ENCODE measurements around the gene WNT7B. TPM values are rescaled to one million over a fixed set of nuclear protein-coding genes. Genes with fewer than 3 reads are reported as not detected.

Gene WNT7B
- total RNA-seq, 6 experiments from 2014 or later, result 0.07 to 0.14 (median 0.09) TPM; not detected in 1

GRCh38 chr22:45905326-45905923, 71.5 kb downstream of the WNT7B start:
- no peaks in the 10 kb centered on the region for H3K9me3 Mint-ChIP-seq
- DNase-seq, result no peak
- no peak overlapping the region for H3K4me3 Mint-ChIP-seq
- H3K4me1 Mint-ChIP-seq (ENCODE audit: low read depth), result peaks cover 11% of the 10 kb centered on the region
- H3K36me3 Mint-ChIP-seq (ENCODE audit: low read depth), result no peaks in the 10 kb centered on the region
- no peak for TF ChIP-seq CTCF (IDR thresholded peaks at IDR 0.05)
- H3K27ac Mint-ChIP-seq, result no peak overlapping the region
- H3K27me3 Mint-ChIP-seq (ENCODE audit: insufficient read depth), result peaks cover 11% of the 10 kb centered on the region

- no peaks in the 10 kb centered on the region for H3K9me3 Mint-ChIP-seq
- H3K36me3 Mint-ChIP-seq (ENCODE audit: low read depth), result no peaks in the 10 kb centered on the region
- H3K4me1 Mint-ChIP-seq (ENCODE audit: low read depth), result peaks cover 11% of the 10 kb centered on the region
- no peak for TF ChIP-seq CTCF (IDR thresholded peaks at IDR 0.05)
- no peak overlapping the region for H3K4me3 Mint-ChIP-seq
- no peak overlapping the region for H3K27ac Mint-ChIP-seq
- peaks cover 11% of the 10 kb centered on the region for H3K27me3 Mint-ChIP-seq (ENCODE audit: insufficient read depth)
- no peak for DNase-seq
Observed at GRCh38 chr22:45904236-45904635, 72.7 kb downstream of the WNT7B start.

GRCh38 chr22:45903355-45904135, 73.4 kb downstream of the WNT7B start:
- Mint-ChIP-seq H3K27me3 (ENCODE audit: insufficient read depth) (peaks cover 16% of the 10 kb centered on the region), H3K4me3 (no peak overlapping the region; the same call in 1 of the 2 replicates), H3K27ac (no peak overlapping the region), H3K4me1 (ENCODE audit: low read depth) (peaks cover 11% of the 10 kb centered on the region), H3K9me3 (no peaks in the 10 kb centered on the region), H3K36me3 (ENCODE audit: low read depth) (no peaks in the 10 kb centered on the region)
- no peak for TF ChIP-seq CTCF (IDR thresholded peaks at IDR 0.05)
- peak; percentile 48 for DNase-seq

GRCh38 chr22:45897736-45898135, 79.2 kb downstream of the WNT7B start:
- TF ChIP-seq CTCF (IDR thresholded peaks at IDR 0.05), result no peak
- peaks cover 16% of the 10 kb centered on the region for H3K27me3 Mint-ChIP-seq (ENCODE audit: insufficient read depth)
- H3K4me1 Mint-ChIP-seq (ENCODE audit: low read depth), result peaks cover 2% of the 10 kb centered on the region
- H3K36me3 Mint-ChIP-seq (ENCODE audit: low read depth), result no peaks in the 10 kb centered on the region
- no peak overlapping the region for H3K4me3 Mint-ChIP-seq
- no peaks in the 10 kb centered on the region for H3K9me3 Mint-ChIP-seq
- no peak for DNase-seq
- H3K27ac Mint-ChIP-seq, result no peak overlapping the region

GRCh38 chr22:45896964-45897538, 79.9 kb downstream of the WNT7B start:
- Mint-ChIP-seq H3K4me1 (ENCODE audit: low read depth) (no peaks in the 10 kb centered on the region; the same call in 1 of the 2 replicates), H3K4me3 (no peak overlapping the region)

More at GRCh38 chr22:45896964-45897538, 79.9 kb downstream of the WNT7B start:
- H3K9me3 Mint-ChIP-seq, result no peaks in the 10 kb centered on the region
- H3K36me3 Mint-ChIP-seq (ENCODE audit: low read depth), result no peaks in the 10 kb centered on the region
- TF ChIP-seq CTCF (IDR thresholded peaks at IDR 0.05), result no peak
- H3K27me3 Mint-ChIP-seq (ENCODE audit: insufficient read depth), result peaks cover 17% of the 10 kb centered on the region
- H3K27ac Mint-ChIP-seq, result no peak overlapping the region
- no peak for DNase-seq
